DOHH2 (cell line): ENCODE results near the gene SGCD.

Source experiments
- H3F3A ChIP-seq: fragments of 200-600 bp; sonication (generic), shearing (Covaris generic); 2 replicates; pipeline ENCODE4 v1.6.0; 2016; ENCODE audit warnings: antibody characterized with exemption, mild to moderate bottlenecking; ENCODE audit not compliant: control insufficient read depth, insufficient read depth
- H3K27ac ChIP-seq: fragments of 200-600 bp; sonication (generic); 2 replicates; pipeline ENCODE4 v1.5.1; 2014; ENCODE audit warnings: low read depth, mild to moderate bottlenecking, low read length, moderate library complexity
- H3K27me3 ChIP-seq: fragments of 200-600 bp; sonication (generic); 2 replicates; pipeline ENCODE4 v1.6.1; 2014; ENCODE audit warnings: mild to moderate bottlenecking, low read length, mixed read lengths; ENCODE audit not compliant: control insufficient read depth
- H3K36me3 ChIP-seq: fragments of 200-600 bp; sonication (generic); 2 replicates; pipeline ENCODE4 v1.6.1; 2014; ENCODE audit warnings: mild to moderate bottlenecking, low read length, moderate library complexity, mixed read lengths; ENCODE audit not compliant: control insufficient read depth
- H3K4me1 ChIP-seq: fragments of 200-600 bp; sonication (generic); 2 replicates; pipeline ENCODE4 v1.6.1; 2014; ENCODE audit warnings: mild to moderate bottlenecking, low read length, mixed read lengths; ENCODE audit not compliant: control insufficient read depth
- H3K4me2 ChIP-seq: fragments of 200-600 bp; sonication (generic); 2 replicates; pipeline ENCODE4 v1.6.0; 2014; ENCODE audit warnings: mild to moderate bottlenecking, low read length, moderate library complexity
- H3K4me3 ChIP-seq: fragments of 200-600 bp; sonication (generic); 2 replicates; pipeline ENCODE4 v1.5.1; 2014; ENCODE audit warnings: mild to moderate bottlenecking, low read length, mixed read lengths
- H3K79me2 ChIP-seq: fragments of 200-600 bp; sonication (generic); 2 replicates; pipeline ENCODE4 v1.6.1; 2014; ENCODE audit warnings: mild to moderate bottlenecking, low read length, mixed read lengths; ENCODE audit not compliant: control insufficient read depth
- H3K9me2 ChIP-seq: fragments of 200-600 bp; sonication (generic); replicated peaks from 2 replicates; pipeline ENCODE4 v1.6.1; 2014; ENCODE audit warnings: mild to moderate bottlenecking, low read length, mixed read lengths; ENCODE audit not compliant: control insufficient read depth
- H3K9me3 ChIP-seq: fragments of 200-600 bp; sonication (generic); 2 replicates; pipeline ENCODE4 v1.6.1; 2014; ENCODE audit warnings: antibody characterized with exemption, low read length, mixed read lengths; ENCODE audit not compliant: control insufficient read depth, insufficient read depth
- H4K20me1 ChIP-seq: fragments of 200-600 bp; sonication (generic); 2 replicates; pipeline ENCODE4 v1.6.0; 2014; ENCODE audit warnings: low read depth, mild to moderate bottlenecking, antibody characterized with exemption, low read length, moderate library complexity; ENCODE audit not compliant: control insufficient read depth, insufficient read depth
- CTCF ChIP-seq: fragments of 200-600 bp; sonication (generic); IDR thresholded peaks from one replicate; pipeline ENCODE4 v1.5.1; 2014; ENCODE audit warnings: antibody characterized with exemption, mild to moderate bottlenecking, low read depth, low read length; ENCODE audit not compliant: poor library complexity, severe bottlenecking
- EZH2phosphoT487 ChIP-seq: fragments of 200-600 bp; sonication (generic); IDR thresholded peaks from 2 replicates; pipeline ENCODE4 v1.6.1; 2017; ENCODE audit warnings: borderline replicate concordance, mild to moderate bottlenecking, antibody characterized with exemption, low read length, moderate library complexity, mixed read lengths

The SGCD gene

GRCh38 chr5:156326718-156327259 lies at the start of gene SGCD:
Gene SGCD, plus strand, starts transcription at chr5:156327164.
- Histone ChIP-seq H3K9me3 (no peaks in the 10 kb centered on the region), H3F3A (no peaks in the 10 kb centered on the region), H3K4me2 (no peak within 1 kb of the TSS), H3K27me3 (no peaks in the 10 kb centered on the region), H3K4me3 (no peak within 1 kb of the TSS), H4K20me1 (no peaks in the 10 kb centered on the region), H3K79me2 (no peaks in the 10 kb centered on the region), H3K27ac (no peak within 1 kb of the TSS), H3K4me1 (no peaks in the 10 kb centered on the region), H3K36me3 (no peaks in the 10 kb centered on the region), H3K9me2 (no peaks in the 10 kb centered on the region)
- TF ChIP-seq EZH2phosphoT487 (no peak), CTCF (no peak)

DNA sequence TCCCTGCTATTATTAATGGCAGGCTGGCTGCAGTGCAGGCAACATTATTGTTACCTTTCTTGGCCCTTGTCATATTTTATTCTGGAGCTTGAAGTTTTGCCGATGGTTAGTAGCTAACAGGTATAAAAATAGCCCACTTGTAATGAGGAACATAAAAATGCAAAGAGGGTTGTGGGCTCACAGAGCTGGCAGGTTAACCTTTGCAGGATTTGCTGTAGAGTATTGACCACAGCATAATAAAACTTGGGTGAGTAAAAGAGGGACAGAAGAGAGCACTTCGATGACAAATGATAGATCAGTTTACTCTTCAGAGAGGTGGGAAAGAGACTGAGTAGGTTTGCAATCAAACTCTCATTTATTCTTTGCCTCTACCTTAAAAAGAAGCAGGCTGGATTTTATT lies 49.7 kb upstream of the SGCD start:
- Histone ChIP-seq H3K4me2 (no peak overlapping the region), H4K20me1 (no peaks in the 10 kb centered on the region), H3K9me3 (no peaks in the 10 kb centered on the region), H3K27me3 (no peaks in the 10 kb centered on the region), H3K9me2 (no peaks in the 10 kb centered on the region), H3K27ac (no peak overlapping the region), H3K79me2 (no peaks in the 10 kb centered on the region), H3K36me3 (no peaks in the 10 kb centered on the region), H3K4me1 (no peaks in the 10 kb centered on the region), H3K4me3 (no peak overlapping the region), H3F3A (no peaks in the 10 kb centered on the region)
- no peak for TF ChIP-seq CTCF
- TF ChIP-seq EZH2phosphoT487 = no peak

DNA sequence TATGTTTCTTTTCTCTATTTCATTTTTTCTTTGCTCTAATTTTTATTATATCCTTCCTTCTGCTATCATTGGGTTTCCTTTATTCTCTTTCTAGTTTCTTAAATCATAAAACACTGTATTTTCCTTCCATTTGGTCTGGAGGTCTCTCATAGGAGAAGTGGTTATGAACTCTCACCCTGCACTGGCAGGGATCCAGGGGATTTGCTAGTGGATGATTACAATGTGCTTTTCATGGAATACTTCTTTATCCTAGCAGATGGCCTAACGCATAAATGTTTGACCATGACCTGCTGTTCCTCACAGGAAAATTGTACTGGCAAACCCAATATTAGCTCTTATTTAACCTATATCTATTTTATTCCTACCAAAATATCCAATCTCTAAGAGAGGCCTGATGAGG lies 31.5 kb upstream of the SGCD start:
- no peaks in the 10 kb centered on the region for H3K36me3 ChIP-seq
- no peak overlapping the region for H3K27ac ChIP-seq
- H3K27me3 ChIP-seq = no peaks in the 10 kb centered on the region
- no peaks in the 10 kb centered on the region for H3K79me2 ChIP-seq
- H3K4me3 ChIP-seq = no peak overlapping the region
- peaks cover 2% of the 10 kb centered on the region; the same call in 1 of the 2 replicates for H3K9me2 ChIP-seq
- H3K9me3 ChIP-seq = no peaks in the 10 kb centered on the region
- H4K20me1 ChIP-seq = no peaks in the 10 kb centered on the region
- no peak for TF ChIP-seq CTCF
- no peak for TF ChIP-seq EZH2phosphoT487
- no peaks in the 10 kb centered on the region for H3F3A ChIP-seq
- no peaks in the 10 kb centered on the region for H3K4me1 ChIP-seq
- H3K4me2 ChIP-seq = no peak overlapping the region

GRCh38 chr5:156310115-156310514 lies 16.8 kb upstream of the SGCD start:
- no peaks in the 10 kb centered on the region for H3K36me3 ChIP-seq
- TF ChIP-seq EZH2phosphoT487 = no peak
- TF ChIP-seq CTCF = no peak
- no peaks in the 10 kb centered on the region for H3K9me3 ChIP-seq
- H3K4me2 ChIP-seq = no peak overlapping the region
- no peak overlapping the region for H3K27ac ChIP-seq
- no peaks in the 10 kb centered on the region for H4K20me1 ChIP-seq
- H3K4me1 ChIP-seq = no peaks in the 10 kb centered on the region
- no peaks in the 10 kb centered on the region for H3K27me3 ChIP-seq
- no peaks in the 10 kb centered on the region for H3K79me2 ChIP-seq
- no peak overlapping the region for H3K4me3 ChIP-seq
- H3F3A ChIP-seq = no peaks in the 10 kb centered on the region
- no peaks in the 10 kb centered on the region for H3K9me2 ChIP-seq
